K562 treated with DMSO at 1 percent for 24 hours (cell line): ENCODE data around the gene RBM6. TPM values are rescaled to one million over a fixed set of nuclear protein-coding genes. Genes with fewer than 3 reads are reported as not detected.

Experiments
- total RNA-seq: library from RNA; unstranded; fragments of 300-600 nt; gene quantifications from 2 replicates; pipeline ENCODE4 v1.2.3, GENCODE V29; 2022; ENCODE audit warnings: low read depth; ENCODE audit not compliant: insufficient read depth

RBM6 gene
- 29.5 and 31.5 TPM in 2 replicates for total RNA-seq

GRCh38 chr3:49939858-49940666 lies at the start of gene RBM6:
TSS of gene RBM6 (plus strand) at chr3:49940150. CDS start at chr3:49962642, 22,492 bp downstream.

GRCh38 chr3:49903451-49904424 lies 36.2 kb upstream of the RBM6 start, which contains the start of gene MST1R:
TSS of gene MST1R (minus strand) at chr3:49903873. CDS start at chr3:49903609, 264 bp downstream.

GRCh38 chr3:49929291-49930167 lies 10.4 kb upstream of the RBM6 start, which contains the start of gene MON1A:
TSS of gene MON1A (minus strand) at chr3:49929811. CDS start at chr3:49913346, 16,465 bp downstream.

GRCh38 chr3:50088725-50089608 lies 149.0 kb downstream of the RBM6 start, which contains the start of gene RBM5:
TSS of gene RBM5 (plus strand) at chr3:50088919. CDS start at chr3:50090435, 1,516 bp downstream.

Other genes with a start within 250 kb of the RBM6 start
- 5.7 and 8.4 TPM in 2 replicates for gene AMIGO3, start 220.5 kb upstream of the RBM6 start, total RNA-seq
- 18.7 and 20.7 TPM in 2 replicates for gene GMPPB, start 216.2 kb upstream of the RBM6 start, total RNA-seq
- 36.0 and 40.6 TPM in 2 replicates for gene IP6K1, start 153.6 kb upstream of the RBM6 start, total RNA-seq
- 0.37 TPM in 1 of 2 replicates, not detected in the other for gene CDHR4, start 140.3 kb upstream of the RBM6 start, total RNA-seq
- gene INKA1, start 136.9 kb upstream of the RBM6 start, total RNA-seq = 2.8 and 4.2 TPM in 2 replicates
- gene UBA7, start 126.2 kb upstream of the RBM6 start, total RNA-seq = 18.5 and 21.1 TPM in 2 replicates
- gene TRAIP, start 83.6 kb upstream of the RBM6 start, total RNA-seq = 22.9 and 24.3 TPM in 2 replicates
- 0.20 and 0.76 TPM in 2 replicates for gene CAMKV, start 70.2 kb upstream of the RBM6 start, total RNA-seq
- gene MST1R, start 36.3 kb upstream of the RBM6 start, total RNA-seq = 5.2 and 9.9 TPM in 2 replicates
- gene MON1A, start 10.3 kb upstream of the RBM6 start, total RNA-seq = 14.4 and 14.5 TPM in 2 replicates
- gene RBM5, start 148.8 kb downstream of the RBM6 start, total RNA-seq = 51.5 and 56.1 TPM in 2 replicates
- gene SEMA3F, start 215.2 kb downstream of the RBM6 start, total RNA-seq = 2.6 and 3.8 TPM in 2 replicates